Measurements from ENCODE around the gene TLR3.

TLR3 gene

GRCh38 chr4:186109245-186109644 lies 40.3 kb downstream of the TLR3 start:
- H3K4me3 ChIP-seq (ENCODE audit: low read depth, low read length) = no peak overlapping the region
- TF ChIP-seq ZNF677 (tag by site-specific recombination; IDR thresholded peaks at IDR 0.05) = no peak
- no peak overlapping the region for H3K27ac ChIP-seq (ENCODE audit: extremely low read depth, low read depth, low read length)
- CTCF ChIA-PET = interaction anchor here (0.6 kb wide), 1 partner anchor 12 kb away, joined by 3 read pairs; no protein-coding TSS in a partner anchor
- no peaks in the 10 kb centered on the region for H3K36me3 ChIP-seq (ENCODE audit: control insufficient read depth in 2 of 2, insufficient read depth in 1 of 2, low read length in 2 of 2)
- peaks cover 3% of the 10 kb centered on the region; the same call in 1 of the 2 replicates for H3K4me1 ChIP-seq (ENCODE audit: control insufficient read depth, insufficient read depth, low read length)
- H3K9me3 ChIP-seq (ENCODE audit: control insufficient read depth, insufficient read depth, low read depth, low read length) = no peaks in the 10 kb centered on the region
- POLR2A ChIA-PET = no interaction called here

DNA sequence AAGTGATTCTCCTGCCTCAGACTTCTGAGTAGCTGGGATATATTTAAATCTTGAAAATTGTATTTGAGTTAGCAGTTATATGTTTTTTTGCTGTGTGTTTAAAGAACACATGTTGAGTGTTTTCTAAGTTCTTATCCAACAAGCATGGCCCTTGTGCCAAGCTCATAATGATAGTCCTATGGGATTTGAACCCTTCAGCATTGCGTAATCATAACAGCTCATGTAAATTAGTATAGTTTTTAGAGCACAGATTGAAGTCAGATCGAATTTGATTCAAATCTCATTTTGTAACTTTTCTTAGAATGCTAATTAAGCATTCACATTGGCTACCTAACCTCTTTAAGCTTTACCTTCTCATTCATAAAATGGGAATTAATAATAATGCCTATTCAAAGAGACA lies 47.7 kb downstream of the TLR3 start:
- Histone ChIP-seq H3K4me3 (ENCODE audit: low read depth, low read length) (no peak overlapping the region), H3K36me3 (ENCODE audit: control insufficient read depth in 2 of 2, insufficient read depth in 1 of 2, low read length in 2 of 2) (no peaks in the 10 kb centered on the region), H3K9me3 (ENCODE audit: control insufficient read depth, insufficient read depth, low read depth, low read length) (no peaks in the 10 kb centered on the region), H3K4me1 (ENCODE audit: control insufficient read depth, insufficient read depth, low read length) (no peaks in the 10 kb centered on the region), H3K27ac (ENCODE audit: extremely low read depth, low read depth, low read length) (no peak overlapping the region)
- CTCF ChIA-PET = no interaction called here
- TF ChIP-seq ZNF280D (tag by site-specific recombination; IDR thresholded peaks at IDR 0.05) (no peak), HOXD13 (CRISPR knock-in tag; IDR thresholded peaks at IDR 0.05; ENCODE audit: borderline replicate concordance) (no peak), YY1 (tag by site-specific recombination; IDR thresholded peaks at IDR 0.05) (no peak), KLF8 (tag by site-specific recombination; IDR thresholded peaks at IDR 0.05) (no peak), WT1 (tag by site-specific recombination; IDR thresholded peaks at IDR 0.05) (no peak), ZIC2 (tag by site-specific recombination; IDR thresholded peaks at IDR 0.05) (no peak), ZNF514 (tag by site-specific recombination; IDR thresholded peaks at IDR 0.05) (no peak), CTCF (tag by site-specific recombination; IDR thresholded peaks at IDR 0.05) (no peak), ZNF501 (tag by site-specific recombination; IDR thresholded peaks at IDR 0.05) (no peak), EGR2 (tag by site-specific recombination; IDR thresholded peaks at IDR 0.05; ENCODE audit: low read depth) (no peak)
- TF ChIP-seq, protein P1, sequence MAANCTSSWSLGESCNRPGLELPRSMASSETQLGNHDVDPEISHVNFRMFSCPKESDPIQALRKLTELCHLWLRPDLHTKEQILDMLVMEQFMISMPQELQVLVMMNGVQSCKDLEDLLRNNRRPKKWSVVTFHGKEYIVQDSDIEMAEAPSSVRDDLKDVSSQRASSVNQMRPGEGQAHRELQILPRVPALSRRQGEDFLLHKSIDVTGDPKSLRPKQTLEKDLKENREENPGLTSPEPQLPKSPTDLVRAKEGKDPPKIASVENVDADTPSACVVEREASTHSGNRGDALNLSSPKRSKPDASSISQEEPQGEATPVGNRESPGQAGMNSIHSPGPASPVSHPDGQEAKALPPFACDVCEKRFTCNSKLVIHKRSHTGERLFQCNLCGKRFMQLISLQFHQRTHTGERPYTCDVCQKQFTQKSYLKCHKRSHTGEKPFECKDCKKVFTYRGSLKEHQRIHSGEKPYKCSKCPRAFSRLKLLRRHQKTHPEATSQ (tag by site-specific recombination; IDR thresholded peaks at IDR 0.05) = no peak
- TF ChIP-seq, protein P2, sequence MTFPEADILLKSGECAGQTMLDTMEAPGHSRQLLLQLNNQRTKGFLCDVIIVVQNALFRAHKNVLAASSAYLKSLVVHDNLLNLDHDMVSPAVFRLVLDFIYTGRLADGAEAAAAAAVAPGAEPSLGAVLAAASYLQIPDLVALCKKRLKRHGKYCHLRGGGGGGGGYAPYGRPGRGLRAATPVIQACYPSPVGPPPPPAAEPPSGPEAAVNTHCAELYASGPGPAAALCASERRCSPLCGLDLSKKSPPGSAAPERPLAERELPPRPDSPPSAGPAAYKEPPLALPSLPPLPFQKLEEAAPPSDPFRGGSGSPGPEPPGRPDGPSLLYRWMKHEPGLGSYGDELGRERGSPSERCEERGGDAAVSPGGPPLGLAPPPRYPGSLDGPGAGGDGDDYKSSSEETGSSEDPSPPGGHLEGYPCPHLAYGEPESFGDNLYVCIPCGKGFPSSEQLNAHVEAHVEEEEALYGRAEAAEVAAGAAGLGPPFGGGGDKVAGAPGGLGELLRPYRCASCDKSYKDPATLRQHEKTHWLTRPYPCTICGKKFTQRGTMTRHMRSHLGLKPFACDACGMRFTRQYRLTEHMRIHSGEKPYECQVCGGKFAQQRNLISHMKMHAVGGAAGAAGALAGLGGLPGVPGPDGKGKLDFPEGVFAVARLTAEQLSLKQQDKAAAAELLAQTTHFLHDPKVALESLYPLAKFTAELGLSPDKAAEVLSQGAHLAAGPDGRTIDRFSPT (tag by site-specific recombination; IDR thresholded peaks at IDR 0.05) = no peak
- POLR2A ChIA-PET = interaction anchor here (0.7 kb wide), 1 partner anchor 363 kb away, joined by 3 read pairs; no protein-coding TSS in a partner anchor

DNA sequence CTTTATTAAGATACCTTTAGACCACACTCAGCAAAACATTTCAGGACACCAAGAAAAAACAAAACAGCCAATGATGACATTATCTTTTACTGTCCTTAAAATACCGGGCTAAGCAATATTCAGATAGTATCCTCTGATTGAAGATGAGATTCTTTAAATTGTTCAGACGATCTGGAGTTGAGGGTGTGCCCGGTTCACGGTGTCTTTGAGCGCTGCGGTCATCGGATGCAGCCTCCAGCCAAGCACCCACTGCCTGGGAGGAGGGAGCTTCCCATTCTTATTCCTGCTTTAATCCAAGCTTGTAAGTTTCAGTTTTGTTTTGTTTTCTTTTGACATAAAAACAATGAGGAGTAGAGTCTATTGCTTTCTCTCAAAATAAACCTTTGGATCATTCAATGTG lies 49.6 kb downstream of the TLR3 start:
- Histone ChIP-seq H3K9me3 (ENCODE audit: control insufficient read depth, insufficient read depth, low read depth, low read length) (no peaks in the 10 kb centered on the region), H3K4me1 (ENCODE audit: control insufficient read depth, insufficient read depth, low read length) (no peaks in the 10 kb centered on the region), H3K27ac (ENCODE audit: extremely low read depth, low read depth, low read length) (no peak overlapping the region), H3K4me3 (ENCODE audit: low read depth, low read length) (no peak overlapping the region), H3K36me3 (ENCODE audit: control insufficient read depth in 2 of 2, insufficient read depth in 1 of 2, low read length in 2 of 2) (no peaks in the 10 kb centered on the region)
- ChIA-PET POLR2A (no interaction called here), CTCF (interaction anchor here (1.0 kb wide), 1 partner anchor 13 kb away, joined by 4 read pairs; no protein-coding TSS in a partner anchor)
- TF ChIP-seq ZNF600 (tag by site-specific recombination; IDR thresholded peaks at IDR 0.05) (no peak), PRDM1 (tag by site-specific recombination; IDR thresholded peaks at IDR 0.05) (no peak), SP7 (tag by site-specific recombination; IDR thresholded peaks at IDR 0.05) (no peak), ZNF677 (tag by site-specific recombination; IDR thresholded peaks at IDR 0.05) (no peak), ZNF624 (tag by site-specific recombination; IDR thresholded peaks at IDR 0.05) (no peak), ZNF266 (tag by site-specific recombination; IDR thresholded peaks at IDR 0.05; ENCODE audit: low read depth) (no peak), ZNF521 (tag by site-specific recombination; IDR thresholded peaks at IDR 0.05) (no peak), ZNF626 (tag by site-specific recombination; IDR thresholded peaks at IDR 0.05) (no peak), ZNF184 (tag by site-specific recombination; IDR thresholded peaks at IDR 0.05) (no peak), ZNF138 (tag by site-specific recombination; IDR thresholded peaks at IDR 0.05; ENCODE audit: borderline replicate concordance) (no peak)
